ENCODE measurements around the gene SLC9A3. TPM values are rescaled to one million over a fixed set of nuclear protein-coding genes. Genes with fewer than 3 reads are reported as not detected.
A peak's percentile ranks its signal among the peaks of the same experiment; 100 is the strongest.

SLC9A3 gene
- total RNA-seq, 4 donors from 2014 or later: 3.7 to 5.9 (median 4.3) TPM

DNA sequence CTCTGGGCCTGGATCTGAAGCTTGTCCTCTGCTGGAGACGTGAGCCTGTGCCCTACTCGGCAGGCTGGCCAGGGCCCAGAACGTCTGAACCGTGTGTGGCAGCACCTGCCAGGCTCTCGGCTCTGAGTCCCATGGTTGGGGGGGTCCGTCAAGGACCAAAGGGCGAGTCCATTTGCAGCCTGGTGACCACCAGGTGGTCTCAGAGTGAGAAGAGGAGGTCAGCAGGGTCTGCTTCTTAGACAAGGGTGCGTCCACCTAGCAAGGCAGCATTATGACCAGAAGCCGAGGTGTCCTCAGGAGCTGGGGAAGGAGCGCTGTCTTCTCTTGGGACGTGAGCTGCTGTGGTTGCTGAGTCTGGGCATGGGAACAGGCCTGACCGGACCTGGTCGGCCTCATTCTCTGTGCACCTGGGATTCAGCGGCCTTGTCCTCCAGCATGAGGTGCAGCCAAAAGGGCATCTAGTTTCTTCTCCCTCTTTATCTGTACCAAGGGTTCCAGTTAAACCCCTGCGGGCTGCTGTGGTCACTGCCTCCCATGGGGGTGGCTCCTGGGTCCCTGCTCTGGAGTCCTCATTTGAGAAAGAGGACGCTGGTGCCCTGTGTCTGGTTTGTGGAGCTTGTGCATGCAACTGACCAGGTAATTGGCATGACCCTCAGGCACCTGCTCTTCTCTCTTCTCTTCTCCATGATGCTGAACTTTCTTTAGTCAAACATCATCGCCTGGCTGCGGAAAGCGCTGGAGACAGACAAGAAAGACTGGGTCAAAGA lies 66.9 kb downstream of the SLC9A3 start:
- H3K27ac ChIP-seq: no peak overlapping the region
- no peak for TF ChIP-seq POLR2AphosphoS5 (IDR thresholded peaks at IDR 0.05)
- no peak for TF ChIP-seq POLR2A (IDR thresholded peaks at IDR 0.05)
- TF ChIP-seq EP300 (IDR thresholded peaks at IDR 0.05): no peak
- TF ChIP-seq, protein P1, sequence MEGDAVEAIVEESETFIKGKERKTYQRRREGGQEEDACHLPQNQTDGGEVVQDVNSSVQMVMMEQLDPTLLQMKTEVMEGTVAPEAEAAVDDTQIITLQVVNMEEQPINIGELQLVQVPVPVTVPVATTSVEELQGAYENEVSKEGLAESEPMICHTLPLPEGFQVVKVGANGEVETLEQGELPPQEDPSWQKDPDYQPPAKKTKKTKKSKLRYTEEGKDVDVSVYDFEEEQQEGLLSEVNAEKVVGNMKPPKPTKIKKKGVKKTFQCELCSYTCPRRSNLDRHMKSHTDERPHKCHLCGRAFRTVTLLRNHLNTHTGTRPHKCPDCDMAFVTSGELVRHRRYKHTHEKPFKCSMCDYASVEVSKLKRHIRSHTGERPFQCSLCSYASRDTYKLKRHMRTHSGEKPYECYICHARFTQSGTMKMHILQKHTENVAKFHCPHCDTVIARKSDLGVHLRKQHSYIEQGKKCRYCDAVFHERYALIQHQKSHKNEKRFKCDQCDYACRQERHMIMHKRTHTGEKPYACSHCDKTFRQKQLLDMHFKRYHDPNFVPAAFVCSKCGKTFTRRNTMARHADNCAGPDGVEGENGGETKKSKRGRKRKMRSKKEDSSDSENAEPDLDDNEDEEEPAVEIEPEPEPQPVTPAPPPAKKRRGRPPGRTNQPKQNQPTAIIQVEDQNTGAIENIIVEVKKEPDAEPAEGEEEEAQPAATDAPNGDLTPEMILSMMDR (IDR thresholded peaks at IDR 0.05): no peak
- peaks cover 71% of the 10 kb centered on the region for H3K36me3 ChIP-seq

DNA sequence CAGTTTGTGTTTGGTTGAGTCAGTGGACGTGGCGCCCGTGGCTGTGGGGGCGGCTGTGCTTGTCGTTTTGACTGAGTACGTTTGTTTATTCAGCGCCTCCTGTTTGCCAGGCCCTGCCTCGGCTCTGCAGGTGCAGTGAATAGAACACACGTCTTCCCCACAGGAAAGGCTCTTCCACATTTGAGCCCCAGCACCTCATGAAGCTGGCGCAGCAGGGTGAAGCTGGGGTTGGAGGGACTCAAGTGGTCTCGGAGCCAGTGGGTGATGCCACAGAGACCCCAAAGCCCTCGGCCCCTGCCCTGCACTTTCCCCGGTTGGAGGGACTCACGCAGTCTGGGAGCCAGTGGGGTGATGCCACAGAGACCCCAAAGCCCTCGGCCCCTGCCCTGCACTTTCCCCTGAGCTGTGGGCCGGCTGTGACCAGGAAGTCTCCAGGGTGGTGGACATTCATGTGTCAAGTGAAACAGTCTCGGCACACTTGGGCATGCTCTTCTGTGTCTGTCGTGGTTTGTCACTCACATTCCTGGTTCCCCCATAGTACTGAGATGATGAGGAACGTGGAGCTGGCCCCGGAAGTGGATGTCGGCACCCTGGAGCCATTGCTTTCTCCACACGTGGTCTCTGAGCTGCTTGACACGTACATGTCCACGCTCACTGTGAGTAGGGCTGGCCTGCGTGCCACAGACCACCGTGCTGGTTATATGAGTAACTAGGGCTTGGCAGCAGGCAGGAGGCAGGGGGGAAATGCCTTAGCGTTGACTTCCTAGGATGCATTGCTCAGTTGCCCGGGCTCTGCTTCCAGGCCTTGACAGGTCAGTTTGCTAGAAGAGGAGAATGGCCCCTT lies 67.7 kb downstream of the SLC9A3 start:
- Histone ChIP-seq H3K27ac (no peak overlapping the region), H3K4me1 (peaks cover 19% of the 10 kb centered on the region), H3K36me3 (peaks cover 71% of the 10 kb centered on the region), H3K9me3 (peaks cover 12% of the 10 kb centered on the region), H3K4me3 (no peak overlapping the region), H3K27me3 (no peaks in the 10 kb centered on the region)
- peak; percentile 55 to 74 for DNase-seq (ENCODE audit: low spot score in 2 of 2)
- TF ChIP-seq, protein P1 (IDR thresholded peaks at IDR 0.05): no peak
- TF ChIP-seq POLR2A (IDR thresholded peaks at IDR 0.05): no peak
- no peak for TF ChIP-seq EP300 (IDR thresholded peaks at IDR 0.05)
- no peak for TF ChIP-seq POLR2AphosphoS5 (IDR thresholded peaks at IDR 0.05)
- 92% methylated on average over 17 of the region's 28 CpGs for WGBS

More for the DNA sequence above, 66.9 kb downstream of the SLC9A3 start:
- WGBS: 96% methylated on average over 10 of the region's 19 CpGs
- Histone ChIP-seq H3K4me3 (no peak overlapping the region), H3K27me3 (no peaks in the 10 kb centered on the region), H3K9me3 (peaks cover 5% of the 10 kb centered on the region), H3K4me1 (peaks cover 19% of the 10 kb centered on the region)
- DNase-seq (ENCODE audit: low spot score in 2 of 2): peak; percentile 49 to 59

DNA sequence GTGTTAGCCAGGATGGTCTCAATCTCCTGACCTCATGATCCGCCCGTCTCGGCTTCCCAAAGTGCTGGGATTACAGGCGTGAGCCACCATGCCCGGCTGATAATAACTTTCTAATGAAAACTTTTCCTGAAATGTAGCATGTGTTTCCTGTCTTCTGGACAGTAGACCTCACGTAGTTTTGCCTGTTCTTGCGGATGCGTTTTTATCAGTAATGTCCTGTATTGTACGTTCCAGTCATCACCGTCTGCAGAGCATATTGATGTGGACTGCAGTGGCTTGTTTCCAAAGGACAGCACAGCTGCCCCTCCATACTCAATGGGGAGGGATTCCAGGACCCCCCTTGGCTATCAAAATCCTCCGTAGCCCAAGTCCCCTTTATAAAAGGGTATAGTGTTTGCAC lies 68.4 kb downstream of the SLC9A3 start:
- H3K4me1 ChIP-seq: peaks cover 19% of the 10 kb centered on the region
- no peak overlapping the region for H3K4me3 ChIP-seq
- H3K9me3 ChIP-seq: peaks cover 16% of the 10 kb centered on the region
- no peak overlapping the region for H3K27ac ChIP-seq
- 91% methylated on average over 11 of the region's 11 CpGs for WGBS
- DNase-seq (ENCODE audit: low spot score in 2 of 2): peak; percentile 25 to 37
- no peaks in the 10 kb centered on the region for H3K27me3 ChIP-seq
- peaks cover 75% of the 10 kb centered on the region for H3K36me3 ChIP-seq
- TF ChIP-seq EP300 (IDR thresholded peaks at IDR 0.05): no peak
- TF ChIP-seq POLR2AphosphoS5 (IDR thresholded peaks at IDR 0.05): no peak
- TF ChIP-seq, protein P1 (IDR thresholded peaks at IDR 0.05): no peak
- no peak for TF ChIP-seq POLR2A (IDR thresholded peaks at IDR 0.05)

DNA sequence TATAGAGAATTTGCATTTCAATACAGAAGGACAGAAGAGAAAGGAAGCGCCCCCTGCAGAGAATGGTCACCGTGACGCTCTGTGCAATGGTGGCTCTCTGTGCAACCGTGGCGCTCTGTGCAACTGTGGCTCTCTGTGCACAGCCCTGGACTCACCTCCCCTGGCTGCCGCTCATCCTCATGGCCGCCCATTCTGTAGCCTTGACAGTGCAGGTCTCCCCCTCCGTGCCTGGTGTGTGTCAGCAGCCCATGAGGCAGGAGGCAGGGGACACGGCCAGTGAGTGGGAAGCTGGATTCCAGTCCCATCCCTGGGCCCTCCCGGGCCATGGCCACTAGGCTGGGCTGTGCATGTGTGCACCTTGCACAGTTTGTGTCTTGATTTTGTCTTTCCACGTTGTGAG lies 69.3 kb downstream of the SLC9A3 start:
- H3K27ac ChIP-seq: no peak overlapping the region
- WGBS: 90% methylated on average over 11 of the region's 11 CpGs
- TF ChIP-seq POLR2AphosphoS5 (IDR thresholded peaks at IDR 0.05) (no peak), EP300 (IDR thresholded peaks at IDR 0.05) (no peak), POLR2A (IDR thresholded peaks at IDR 0.05) (no peak)
- TF ChIP-seq, protein P1 (IDR thresholded peaks at IDR 0.05): no peak
- no peaks in the 10 kb centered on the region for H3K27me3 ChIP-seq
- peak; percentile 52 to 69 for DNase-seq (ENCODE audit: low spot score in 2 of 2)
- H3K36me3 ChIP-seq: peaks cover 77% of the 10 kb centered on the region
- H3K4me1 ChIP-seq: peaks cover 17% of the 10 kb centered on the region
- peaks cover 16% of the 10 kb centered on the region for H3K9me3 ChIP-seq
- no peak overlapping the region for H3K4me3 ChIP-seq
